ES-I3 (cell line): ENCODE measurements around the gene PRRX1.

Experiments used
- H3K36me3 ChIP-seq: 2 replicates; pipeline ENCODE4 v1.6.1; 2013; ENCODE audit warnings: mild to moderate bottlenecking, low read length, control low read depth, moderate library complexity; ENCODE audit not compliant: insufficient read depth
- H3K4me1 ChIP-seq: 2 replicates; pipeline ENCODE4 v1.6.1; 2013; ENCODE audit warnings: mild to moderate bottlenecking, control low read depth, low read length; ENCODE audit not compliant: insufficient read depth
- H3K9ac ChIP-seq: 2 replicates; pipeline ENCODE4 v1.6.1; 2013; ENCODE audit warnings: low read depth, mild to moderate bottlenecking, low read length, moderate library complexity
- H3K9me3 ChIP-seq: 2 replicates; pipeline ENCODE4 v1.6.1; 2013; ENCODE audit warnings: mild to moderate bottlenecking, low read length, moderate library complexity; ENCODE audit not compliant: control insufficient read depth, insufficient read depth

The PRRX1 gene

DNA sequence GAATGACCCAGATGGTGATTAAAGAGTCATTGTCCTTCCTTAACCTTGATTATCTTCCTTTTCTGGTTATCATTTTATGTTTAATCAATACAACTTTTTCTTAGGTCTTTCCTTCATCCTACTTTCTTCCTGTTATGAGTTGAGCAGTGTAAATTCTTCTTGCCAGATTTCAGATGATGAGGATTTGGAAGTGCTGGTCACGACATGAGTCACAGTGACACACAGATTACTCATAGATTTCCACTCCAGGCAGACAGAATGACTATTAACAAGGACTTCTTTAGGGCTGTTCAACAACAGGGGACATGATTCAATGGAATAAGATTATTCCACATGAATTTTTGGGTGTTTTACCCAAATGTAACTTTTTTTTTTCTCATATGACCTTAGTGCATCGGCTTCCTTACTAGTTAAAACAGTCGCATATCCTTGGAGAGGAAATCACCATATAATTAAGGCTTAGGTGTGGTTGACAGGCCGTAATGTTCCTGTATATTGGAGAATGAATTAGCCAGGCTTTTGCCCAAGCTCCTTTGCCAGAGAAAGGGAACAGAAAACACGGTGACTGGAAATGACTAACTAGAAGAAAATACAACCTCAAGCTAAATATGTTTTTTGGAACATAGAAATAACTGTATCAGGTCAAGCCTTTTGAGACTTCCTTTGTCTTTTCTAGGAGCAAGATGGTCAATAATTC lies 44.2 kb downstream of the PRRX1 start:
- H3K9me3 ChIP-seq, result no peaks in the 10 kb centered on the region; the same call in 1 of the 2 replicates
- H3K4me1 ChIP-seq, result no peaks in the 10 kb centered on the region
- no peaks in the 10 kb centered on the region for H3K36me3 ChIP-seq
- H3K9ac ChIP-seq, result no peak overlapping the region

DNA sequence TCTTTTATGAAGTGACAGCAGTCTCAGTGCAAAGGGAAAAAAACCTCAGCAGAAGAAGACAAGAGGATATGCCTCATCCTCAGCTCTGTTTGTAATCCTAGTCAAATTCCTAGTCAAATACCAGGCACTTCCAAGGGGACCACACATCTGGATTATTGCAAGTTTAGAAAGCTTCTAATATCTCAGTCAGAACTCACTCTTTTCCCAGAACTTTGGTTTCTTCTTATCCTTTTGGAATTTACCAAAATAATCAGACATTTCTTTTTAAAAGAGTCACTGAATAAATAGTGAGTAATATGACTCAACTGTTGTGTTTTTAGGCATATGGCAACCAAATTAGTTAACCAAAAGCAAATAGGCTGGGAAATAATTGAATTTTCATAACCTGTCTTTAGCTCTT lies 47.8 kb downstream of the PRRX1 start:
- no peaks in the 10 kb centered on the region; the same call in 1 of the 2 replicates for H3K9me3 ChIP-seq
- H3K36me3 ChIP-seq, result no peaks in the 10 kb centered on the region
- no peaks in the 10 kb centered on the region for H3K4me1 ChIP-seq
- no peak overlapping the region for H3K9ac ChIP-seq

DNA sequence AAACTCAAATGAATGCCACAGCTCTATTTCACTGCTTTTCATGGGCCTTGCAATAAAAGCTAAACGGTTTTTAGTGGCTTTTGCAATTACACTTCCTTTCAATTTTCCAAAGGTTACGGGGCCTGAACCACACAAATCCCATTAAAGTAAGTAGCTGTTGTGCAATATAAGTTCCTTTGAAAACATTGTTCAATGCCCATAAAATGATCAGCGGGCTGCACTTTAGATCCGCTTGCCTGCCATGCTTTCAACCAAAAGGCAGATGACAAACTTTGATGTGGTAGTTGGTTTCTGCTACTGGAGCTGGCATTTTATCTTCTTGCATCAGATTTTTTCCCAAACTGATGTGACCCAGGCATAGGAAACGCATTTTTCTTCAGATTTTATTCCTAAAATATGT lies 50.2 kb downstream of the PRRX1 start:
- no peaks in the 10 kb centered on the region for H3K4me1 ChIP-seq
- H3K9me3 ChIP-seq, result no peaks in the 10 kb centered on the region; the same call in 1 of the 2 replicates
- no peaks in the 10 kb centered on the region for H3K36me3 ChIP-seq
- no peak overlapping the region for H3K9ac ChIP-seq

DNA sequence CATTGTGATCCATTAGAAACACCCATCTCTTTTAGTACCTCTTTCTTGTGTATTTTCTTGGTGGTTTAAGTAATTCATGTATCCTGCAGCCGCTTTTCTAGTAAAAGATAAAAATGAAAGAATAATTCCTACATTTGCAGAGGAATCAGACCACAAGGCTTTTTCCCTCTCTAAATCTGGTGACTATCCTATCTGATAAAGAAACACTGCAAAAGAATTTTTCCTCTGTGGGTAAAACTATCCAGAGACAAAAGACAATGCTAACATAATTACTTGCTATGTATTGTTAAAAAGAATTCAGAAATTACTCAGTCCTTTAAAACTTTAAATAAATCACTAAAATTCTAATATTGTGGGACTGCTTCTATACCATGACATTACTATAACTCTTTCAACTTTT lies 51.0 kb downstream of the PRRX1 start:
- Histone ChIP-seq H3K9me3 (no peaks in the 10 kb centered on the region; the same call in 1 of the 2 replicates), H3K9ac (no peak overlapping the region), H3K4me1 (no peaks in the 10 kb centered on the region), H3K36me3 (no peaks in the 10 kb centered on the region)

DNA sequence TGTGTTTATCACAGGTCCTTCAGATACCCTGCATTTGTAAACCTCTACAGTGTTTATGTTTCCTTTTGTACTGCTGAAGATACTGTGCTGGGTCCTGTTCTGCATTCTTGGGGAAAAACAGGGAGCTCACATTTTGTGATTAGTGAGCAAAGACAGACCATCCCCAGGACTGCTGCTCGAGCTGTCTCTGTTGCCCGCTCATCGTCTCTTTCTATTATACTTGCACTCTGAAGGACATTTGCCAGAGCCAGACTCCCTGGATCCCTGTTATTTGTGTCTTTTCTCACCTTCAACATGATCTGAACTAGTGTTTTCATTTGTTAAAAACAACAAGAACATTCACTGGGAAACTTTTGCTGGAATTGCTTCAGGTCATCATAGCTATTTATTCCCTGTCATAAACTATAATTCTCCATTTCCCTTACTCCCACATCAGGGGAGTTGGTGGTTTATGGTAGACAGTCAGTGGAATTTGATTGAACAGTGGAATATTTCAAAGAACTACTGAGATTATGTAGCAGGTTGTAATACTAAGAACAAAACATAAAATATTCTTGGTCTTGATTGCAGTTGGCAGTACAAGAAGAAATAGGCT lies 53.0 kb downstream of the PRRX1 start:
- H3K9me3 ChIP-seq, result no peaks in the 10 kb centered on the region
- no peaks in the 10 kb centered on the region for H3K4me1 ChIP-seq
- no peaks in the 10 kb centered on the region for H3K36me3 ChIP-seq
- no peak overlapping the region for H3K9ac ChIP-seq

DNA sequence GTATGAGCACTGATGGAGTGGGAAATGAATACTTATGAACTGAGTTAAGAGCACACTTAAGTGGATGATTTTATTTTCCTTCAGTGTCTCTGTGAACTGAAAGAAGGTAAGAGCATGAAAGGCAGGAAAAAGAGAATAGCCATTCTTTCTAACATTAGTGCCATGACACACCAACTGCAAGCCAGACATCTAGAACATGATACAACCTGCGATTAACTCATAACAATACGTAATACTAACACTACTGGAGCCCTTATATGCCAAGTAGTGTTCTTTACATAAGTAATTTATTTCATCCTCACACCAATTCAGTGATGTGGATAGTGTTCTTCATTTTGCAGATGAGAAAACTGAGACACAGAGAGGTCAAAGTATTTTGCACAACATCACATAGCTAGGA lies 56.7 kb downstream of the PRRX1 start:
- Histone ChIP-seq H3K36me3 (no peaks in the 10 kb centered on the region), H3K9ac (no peak overlapping the region), H3K4me1 (no peaks in the 10 kb centered on the region), H3K9me3 (no peaks in the 10 kb centered on the region)

DNA sequence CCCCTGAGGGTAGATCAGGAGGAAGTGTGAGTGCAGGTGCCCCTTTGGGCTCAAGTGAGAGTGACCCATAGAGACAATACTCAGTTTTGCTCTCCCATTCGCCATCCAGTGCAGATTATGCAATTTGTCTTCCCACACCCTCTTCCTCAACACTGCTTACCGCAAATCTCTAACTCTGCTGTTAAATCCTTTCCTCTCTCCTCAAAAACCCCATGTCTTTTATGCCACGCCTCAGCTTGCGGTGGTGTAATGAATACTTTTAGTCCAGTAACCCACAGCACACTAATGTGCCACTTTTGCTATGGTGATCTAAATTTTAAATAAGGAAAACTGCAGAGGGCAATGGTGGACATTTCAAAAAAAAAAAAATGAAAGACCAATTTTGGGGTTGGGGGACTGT lies 57.7 kb downstream of the PRRX1 start:
- H3K4me1 ChIP-seq, result no peaks in the 10 kb centered on the region
- no peaks in the 10 kb centered on the region for H3K9me3 ChIP-seq
- no peaks in the 10 kb centered on the region for H3K36me3 ChIP-seq
- no peak overlapping the region for H3K9ac ChIP-seq

DNA sequence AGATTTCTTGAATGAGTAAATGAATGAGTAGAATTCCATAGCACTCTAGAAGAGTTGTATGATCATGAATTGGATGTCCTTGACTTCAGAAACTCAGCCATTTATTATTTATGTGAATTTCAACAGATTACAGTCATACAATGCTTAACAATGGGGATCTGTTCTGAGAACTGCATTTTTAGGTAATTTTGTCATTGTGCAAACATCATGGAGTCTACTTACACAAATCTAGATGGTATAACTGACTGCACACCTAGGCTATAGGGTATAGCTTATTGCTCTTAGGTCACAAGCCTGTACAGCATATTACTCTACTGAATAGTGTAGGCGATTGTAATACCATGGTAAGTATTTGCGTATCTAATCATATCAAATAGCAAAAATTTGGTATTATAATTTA lies 59.6 kb downstream of the PRRX1 start:
- Histone ChIP-seq H3K9me3 (no peaks in the 10 kb centered on the region), H3K9ac (no peak overlapping the region), H3K4me1 (no peaks in the 10 kb centered on the region), H3K36me3 (no peaks in the 10 kb centered on the region)

DNA sequence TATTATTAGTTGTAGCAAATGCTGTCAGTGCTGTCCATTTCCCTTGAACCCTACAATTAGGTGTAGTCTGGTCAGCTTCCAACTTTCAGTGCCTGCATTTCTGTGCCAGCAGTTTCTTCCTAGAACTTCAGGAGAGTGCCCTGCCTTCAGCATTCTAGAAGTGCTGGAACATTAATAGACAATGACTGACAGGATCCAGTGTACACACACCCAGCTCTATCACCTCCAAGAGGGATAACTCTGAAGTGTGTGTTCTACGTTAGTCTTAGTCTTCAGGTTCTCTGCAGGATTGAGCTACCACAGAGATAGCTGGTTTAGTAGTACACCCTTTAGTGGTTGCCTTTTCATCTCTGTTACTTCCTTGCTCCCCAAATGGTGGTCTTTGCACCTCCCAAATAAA lies 61.4 kb downstream of the PRRX1 start:
- Histone ChIP-seq H3K4me1 (no peaks in the 10 kb centered on the region), H3K36me3 (no peaks in the 10 kb centered on the region), H3K9me3 (no peaks in the 10 kb centered on the region), H3K9ac (no peak overlapping the region)

DNA sequence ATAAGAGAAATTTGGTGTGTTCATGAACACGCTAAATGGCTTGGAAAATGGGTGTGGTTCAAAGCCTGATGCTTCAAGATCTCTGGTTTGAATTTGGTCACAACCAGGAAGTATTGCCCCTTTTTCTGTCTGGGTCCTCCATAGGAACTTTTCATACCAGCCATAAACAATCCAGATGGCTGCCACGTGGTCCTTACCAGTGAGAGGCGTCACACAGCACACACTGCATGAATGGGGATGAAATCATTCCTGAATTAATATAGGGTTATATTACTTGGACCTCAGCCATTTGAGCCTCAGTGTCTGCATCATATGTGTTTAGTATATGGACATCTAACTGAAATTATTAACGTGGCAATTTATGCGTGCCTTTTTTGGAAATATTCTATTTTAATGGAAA lies 64.0 kb downstream of the PRRX1 start:
- Histone ChIP-seq H3K36me3 (no peaks in the 10 kb centered on the region), H3K9ac (no peak overlapping the region)

DNA sequence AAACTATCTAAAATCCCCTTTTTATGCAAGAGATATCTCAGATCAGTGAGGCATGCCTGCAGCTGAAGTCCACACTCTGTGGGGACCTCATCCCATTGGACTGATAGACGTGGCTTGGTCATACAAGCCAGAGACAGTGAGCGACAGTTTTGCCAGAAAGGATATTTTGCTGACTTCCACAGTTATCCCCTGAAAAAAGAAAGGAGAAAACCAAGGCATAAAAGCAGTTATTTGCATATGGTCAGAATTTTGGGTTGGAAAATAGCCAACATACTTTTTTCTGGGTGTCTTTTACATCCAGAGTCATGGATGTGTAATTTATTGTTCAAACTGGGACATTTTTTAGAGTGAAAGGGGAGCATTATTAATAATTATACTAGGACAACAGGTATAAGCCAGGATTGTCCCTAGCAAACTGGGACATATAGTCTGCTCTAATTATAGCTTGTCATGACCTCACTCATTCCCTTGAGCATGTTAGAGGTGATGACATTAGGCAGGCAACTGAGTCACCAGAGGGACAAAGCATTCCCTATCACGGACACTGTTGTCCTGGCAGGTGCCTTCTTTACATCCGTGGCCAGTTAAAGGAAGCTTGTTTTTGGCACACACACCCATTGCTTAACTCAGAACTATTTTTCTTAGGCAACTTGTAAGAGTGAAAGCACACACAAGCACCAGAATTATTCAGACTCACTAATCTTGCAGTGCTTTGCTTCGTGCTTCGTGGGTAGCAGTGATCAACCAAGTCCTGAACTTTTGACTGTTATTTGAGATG lies 65.5 kb downstream of the PRRX1 start:
- Histone ChIP-seq H3K4me1 (no peaks in the 10 kb centered on the region), H3K36me3 (no peaks in the 10 kb centered on the region), H3K9ac (no peak overlapping the region; the same call in 1 of the 2 replicates), H3K9me3 (no peaks in the 10 kb centered on the region)

More for the DNA sequence above, 64.0 kb downstream of the PRRX1 start:
- no peaks in the 10 kb centered on the region for H3K9me3 ChIP-seq
- no peaks in the 10 kb centered on the region for H3K4me1 ChIP-seq

DNA sequence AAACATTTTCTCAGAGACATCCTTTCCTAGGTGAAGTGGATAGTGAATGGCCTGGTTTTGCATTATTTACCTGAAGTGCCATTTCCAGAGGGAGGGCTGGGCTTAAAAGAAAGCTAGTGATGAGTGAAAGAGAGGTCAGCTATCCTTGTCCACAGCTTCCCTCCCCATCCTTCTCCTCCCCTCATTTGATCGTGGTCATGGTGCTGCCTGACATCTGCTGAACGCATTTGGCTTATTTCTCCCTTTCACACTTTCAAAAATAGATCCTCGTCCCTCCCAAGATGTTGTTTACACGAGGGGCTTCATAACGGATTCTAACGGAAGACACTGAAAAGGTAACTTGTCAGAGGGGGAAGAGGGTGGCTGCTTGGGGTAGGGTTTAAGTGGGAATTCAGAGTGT lies 66.1 kb downstream of the PRRX1 start:
- Histone ChIP-seq H3K4me1 (no peaks in the 10 kb centered on the region), H3K9me3 (no peaks in the 10 kb centered on the region), H3K9ac (no peak overlapping the region), H3K36me3 (no peaks in the 10 kb centered on the region)

DNA sequence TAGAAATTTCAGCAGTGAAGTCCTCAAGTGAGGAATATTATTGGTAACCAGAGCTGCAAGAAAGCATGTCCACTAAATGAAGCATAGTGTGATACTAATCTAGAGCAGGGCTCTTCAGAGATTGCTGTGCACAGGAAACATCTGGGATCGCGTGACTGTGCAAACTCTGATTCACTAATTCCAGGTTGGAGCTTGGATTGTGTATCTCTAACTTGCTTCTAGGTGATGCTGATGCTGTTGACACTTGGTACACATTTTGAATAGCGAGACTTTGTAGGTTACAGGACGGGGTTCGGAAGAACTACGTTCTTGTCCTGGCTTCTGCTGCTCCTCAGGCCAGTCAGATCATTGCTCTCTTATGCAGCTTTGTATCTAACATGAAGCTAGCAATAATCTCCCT lies 66.5 kb downstream of the PRRX1 start:
- no peaks in the 10 kb centered on the region for H3K36me3 ChIP-seq
- no peak overlapping the region for H3K9ac ChIP-seq
- no peaks in the 10 kb centered on the region for H3K4me1 ChIP-seq
- H3K9me3 ChIP-seq, result no peaks in the 10 kb centered on the region

DNA sequence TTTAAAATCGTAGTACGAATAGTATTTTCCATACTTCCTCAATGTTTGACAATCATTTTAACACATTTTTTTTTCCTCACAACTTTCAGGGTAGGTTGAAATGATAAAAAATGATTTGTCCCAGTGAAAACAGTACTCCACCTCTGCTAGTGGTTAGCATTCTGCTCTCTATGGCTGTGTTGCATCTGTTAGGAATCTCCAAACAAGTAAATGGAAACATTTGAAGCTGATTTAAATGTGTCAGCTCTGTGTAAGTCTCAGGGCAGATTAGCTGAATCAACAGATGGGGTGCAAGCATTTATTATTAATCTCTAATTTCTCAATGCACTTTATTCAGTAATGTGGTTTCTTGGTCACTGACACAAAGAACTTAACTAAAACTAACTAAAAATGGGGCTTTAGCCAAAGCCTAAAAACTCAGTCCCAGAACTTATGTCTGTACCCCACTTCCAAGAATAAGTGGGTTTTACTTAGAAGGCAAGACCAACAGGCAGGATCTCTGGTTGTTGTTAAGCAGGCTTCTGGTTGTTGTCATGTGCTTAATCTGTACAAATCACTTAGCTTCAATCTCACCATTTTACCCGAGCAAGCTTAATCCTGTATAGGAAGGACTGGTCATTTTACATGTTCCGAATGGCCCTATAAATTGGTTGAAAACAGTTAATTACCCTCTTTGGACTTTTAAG lies 67.8 kb downstream of the PRRX1 start:
- Histone ChIP-seq H3K9me3 (no peaks in the 10 kb centered on the region), H3K4me1 (no peaks in the 10 kb centered on the region), H3K36me3 (no peaks in the 10 kb centered on the region), H3K9ac (no peak overlapping the region)
